Superior temporal gyrus (tissue), 1 donor: Measurements from ENCODE around the gene DNAAF8.

Experiments used
- DNase-seq: peaks from one replicate; pipeline ENCODE4 v3.0.0-alpha.2; 2016; ENCODE audit errors: extremely low spot score

The DNAAF8 gene

GRCh38 chr16:4695473-4696171, 38.7 kb upstream of the DNAAF8 start:
- DNase-seq = no peak

- no peak for DNase-seq
Observed at GRCh38 chr16:4696172-4696904, 38.0 kb upstream of the DNAAF8 start.

- no peak for DNase-seq
Observed at GRCh38 chr16:4696905-4697847, 37.2 kb upstream of the DNAAF8 start.

GRCh38 chr16:4697848-4698291, 36.5 kb upstream of the DNAAF8 start:
- no peak for DNase-seq

GRCh38 chr16:4698321-4699045, 35.9 kb upstream of the DNAAF8 start:
- no peak for DNase-seq

GRCh38 chr16:4699046-4699556, 35.2 kb upstream of the DNAAF8 start:
- no peak for DNase-seq

GRCh38 chr16:4700380-4700996, 33.8 kb upstream of the DNAAF8 start:
- DNase-seq = no peak

GRCh38 chr16:4700997-4701743, 33.2 kb upstream of the DNAAF8 start:
- DNase-seq = no peak

GRCh38 chr16:4701791-4702465, 32.4 kb upstream of the DNAAF8 start:
- DNase-seq = no peak

- DNase-seq = no peak
Observed at GRCh38 chr16:4702466-4702808, 31.9 kb upstream of the DNAAF8 start.

GRCh38 chr16:4703906-4704305, 30.4 kb upstream of the DNAAF8 start:
- no peak for DNase-seq

- no peak for DNase-seq
Observed at GRCh38 chr16:4704491-4704890, 29.8 kb upstream of the DNAAF8 start.

GRCh38 chr16:4704913-4705312, 29.4 kb upstream of the DNAAF8 start:
- no peak for DNase-seq

GRCh38 chr16:4706871-4707270, 27.5 kb upstream of the DNAAF8 start:
- peak; percentile 25 for DNase-seq

GRCh38 chr16:4709481-4709880, 24.9 kb upstream of the DNAAF8 start:
- DNase-seq = no peak

- DNase-seq = no peak
Observed at GRCh38 chr16:4713663-4714501, 20.5 kb upstream of the DNAAF8 start.

GRCh38 chr16:4714996-4715395, 19.3 kb upstream of the DNAAF8 start:
- no peak for DNase-seq

GRCh38 chr16:4718466-4718865, 15.9 kb upstream of the DNAAF8 start:
- DNase-seq = no peak
